Measurements from ENCODE around the gene PTPRG. TPM values are rescaled to one million over a fixed set of nuclear protein-coding genes. Genes with fewer than 3 reads are reported as not detected.
A peak's percentile ranks its signal among the peaks of the same experiment; 100 is the strongest.

Gene PTPRG
- total and polyA plus RNA-seq, 10 of the 15 experiments (the other 5 are each of a cell fraction or from before 2014, with no cell fraction given) = 0.29 to 20.7 (median 1.4) TPM

- H3K9me3 ChIP-seq (replicated peaks; ENCODE audit: control insufficient read depth, insufficient read depth, low read length) = no peaks in the 10 kb centered on the region
- in situ Hi-C loops (cut with MboI) = no loop called here
- H3K79me2 ChIP-seq (ENCODE audit: control insufficient read depth, insufficient read depth, low read length) = no peaks in the 10 kb centered on the region
- H2AFZ ChIP-seq (ENCODE audit: control insufficient read depth, low read depth, low read length) = no peak overlapping the region
- BruUV-seq (replicated peaks) = no TSS peak
- no peaks in the 10 kb centered on the region for H3K4me1 ChIP-seq (ENCODE audit: control insufficient read depth, insufficient read depth, low read length)
- no peaks in the 10 kb centered on the region for H3K27me3 ChIP-seq (replicated peaks in 1 of 2; ENCODE audit: control insufficient read depth in 2 of 2, insufficient read depth in 2 of 2, low read length in 1 of 2)
- H4K20me1 ChIP-seq (ENCODE audit: control insufficient read depth, insufficient read depth) = no peaks in the 10 kb centered on the region
- H3K36me3 ChIP-seq (ENCODE audit: control insufficient read depth in 2 of 2, insufficient read depth in 2 of 2, low read length in 1 of 2) = no peaks in the 10 kb centered on the region
- ATAC-seq (peak; percentile 28), FAIRE-seq (no peak), DNase-seq (ENCODE audit: low read depth, low spot score) (no peak)
- H3K27ac ChIP-seq (ENCODE audit: control insufficient read depth, insufficient read depth) = no peak overlapping the region
- SMC1A ChIA-PET (ENCODE audit: uncharacterized antibody, unreplicated experiment) = interaction anchor here (0.7 to 2.8 kb wide), 4 partner anchors 11 to 253 kb away, joined by 3 to 15 read pairs (median 4); no protein-coding TSS in a partner anchor
- no peak overlapping the region for H3K4me2 ChIP-seq (ENCODE audit: control insufficient read depth, insufficient read depth)
- RAD21 ChIA-PET (ENCODE audit: unreplicated experiment) = interaction anchor here (1.0 kb wide), 1 partner anchor 10 kb away, joined by 4 read pairs; no protein-coding TSS in a partner anchor
- POLR2A ChIA-PET = interaction anchor here (0.7 kb wide), 1 partner anchor 514 kb away, joined by 4 read pairs; no protein-coding TSS in a partner anchor
- TF ChIP-seq PAX8 (IDR thresholded peaks at IDR 0.05) = no peak
- no peak for TF ChIP-seq FOXM1 (IDR thresholded peaks at IDR 0.05; ENCODE audit: low read depth, low read length)
- 0 out of 2 replicates have a peak, but pooled peaks have one; percentile 15 for TF ChIP-seq MLLT1 (IDR thresholded peaks at IDR 0.05)
- TF ChIP-seq ZBTB33 (IDR thresholded peaks at IDR 0.05) = peak; percentile 94
- no peak for TF ChIP-seq BHLHE40 (IDR thresholded peaks at IDR 0.05; ENCODE audit: borderline replicate concordance in 1 of 2, low read depth in 2 of 2, low read length in 1 of 2)
- WGBS (ENCODE audit: insufficient coverage, insufficient replicate concordance, low lambda C conversion rate, missing lambda C conversion rate) = 35% methylated on average over 11 of the region's 11 CpGs
- no peak overlapping the region for H3K4me3 ChIP-seq
- H3K9ac ChIP-seq (ENCODE audit: control insufficient read depth, insufficient read depth, low read length) = no peak overlapping the region
- intact Hi-C loops (cut with micrococcal nuclease; ENCODE audit: unreplicated experiment) = no loop called here
- CTCF ChIA-PET = interaction anchor here (1.1 to 3.0 kb wide), 2 partner anchors 10 to 158 kb away, joined by 3 to 18 read pairs; no protein-coding TSS in a partner anchor
These were observed 13.5 kb downstream of the PTPRG start for GRCh38 chr3:61574854-61575253.
